ENCODE measurements around the gene RCOR1. TPM values are rescaled to one million over a fixed set of nuclear protein-coding genes. Genes with fewer than 3 reads are reported as not detected.

The RCOR1 gene
- total and polyA plus RNA-seq, 2 of the 4 experiments (the other 2 are of a cell fraction), result 9.0 to 11.2 TPM

DNA sequence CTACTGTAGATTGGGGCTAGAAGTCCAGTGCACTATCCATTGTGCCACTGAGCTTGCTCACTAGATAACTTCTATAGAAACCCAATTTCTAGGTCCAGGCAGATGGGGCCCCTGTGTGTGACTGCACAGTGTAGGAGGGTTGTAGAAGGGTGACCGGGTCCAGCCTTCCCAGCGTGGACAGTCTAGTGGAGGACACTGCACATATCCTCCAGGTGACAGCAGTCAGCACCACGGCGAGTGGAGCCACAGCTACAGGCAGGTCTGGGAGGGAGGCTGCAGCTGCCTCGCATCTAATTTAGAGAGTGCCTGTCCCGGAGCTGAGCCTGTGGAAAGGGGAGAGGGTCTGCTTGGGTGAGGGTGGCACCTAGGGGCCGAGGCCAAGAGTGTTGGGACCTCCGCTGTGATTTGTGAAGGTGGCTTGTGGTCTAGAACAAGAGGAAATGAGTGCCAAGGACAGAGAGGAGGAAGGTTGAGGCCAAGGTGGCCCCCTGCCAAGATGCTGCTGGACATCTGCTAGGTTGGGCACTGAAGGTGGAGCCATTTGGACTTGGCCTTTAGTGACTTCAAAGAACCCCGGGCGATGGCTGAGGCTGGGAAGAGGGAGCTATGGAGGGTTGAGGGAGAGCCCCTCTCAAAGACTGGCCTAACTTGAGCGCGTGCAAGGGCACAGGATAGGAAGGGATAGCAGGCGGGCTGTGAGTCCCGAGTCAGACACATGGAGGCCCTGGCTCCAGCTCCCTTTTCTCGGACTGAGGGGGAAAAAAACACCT is 138.8 kb downstream of the RCOR1 start:
- no TSS peak for BruUV-seq (replicated peaks)
- in situ Hi-C loops (cut with MboI; ENCODE audit: low sequenced_read_pairs), result no loop called here
- peaks cover 3% of the 10 kb centered on the region; the same call in 1 of the 2 replicates for H3K9me1 ChIP-seq (ENCODE audit: insufficient read depth, low read length)
- H3K18ac ChIP-seq (ENCODE audit: low read depth, low read length), result no peak overlapping the region
- CTCF ChIA-PET, result no interaction called here
- H3K23ac ChIP-seq (ENCODE audit: low read depth, low read length), result no peak overlapping the region
- no peak overlapping the region for H2BK15ac ChIP-seq (ENCODE audit: low read depth, low read length)
- POLR2A ChIA-PET (ENCODE audit: unreplicated experiment), result interaction anchor here (0.6 kb wide), 1 partner anchor 76 kb away, joined by 5 read pairs; no protein-coding TSS in a partner anchor
- no peak overlapping the region for H2AK5ac ChIP-seq (ENCODE audit: low read depth, low read length)
- no peak overlapping the region for H2BK120ac ChIP-seq (ENCODE audit: low read depth, low read length)
- H2AFZ ChIP-seq (replicated peaks; ENCODE audit: low read length, poor library complexity), result no peak overlapping the region
- no peak overlapping the region for H4K8ac ChIP-seq (ENCODE audit: low read depth in 2 of 2, low read length in 2 of 2)
- no peak overlapping the region for H2AK9ac ChIP-seq (replicated peaks; ENCODE audit: low read depth, low read length, poor library complexity)
- no peaks in the 10 kb centered on the region for H3K27me3 ChIP-seq (ENCODE audit: control insufficient read depth, insufficient read depth, low read length)
- no peaks in the 10 kb centered on the region; the same call in 1 of the 2 replicates for H4K20me1 ChIP-seq (ENCODE audit: insufficient read depth, low read length)
- no peak overlapping the region for H3K4me3 ChIP-seq (ENCODE audit: insufficient read depth, low read depth, low read length)
- no peak for ATAC-seq (ENCODE audit: low read depth)
- H3K14ac ChIP-seq (replicated peaks; ENCODE audit: low read depth, low read length), result no peak overlapping the region
- WGBS, 2 experiments (ENCODE audit: extremely low coverage in 2 of 2, insufficient read length in 1 of 2), result 91% methylated on average over 4 of the region's 15 CpGs; no CpG with 5 or more reads in 1 of the 2 experiments
- H2BK5ac ChIP-seq (ENCODE audit: low read depth, low read length, poor library complexity, severe bottlenecking), result no peak overlapping the region
- no peak overlapping the region for H3K9ac ChIP-seq (ENCODE audit: low read depth, low read length)
- intact Hi-C loops (cut with micrococcal nuclease), result no loop called here
- H3K79me1 ChIP-seq (ENCODE audit: low read depth in 1 of 2, low read length in 2 of 2), result peaks cover 0 to 4% of the 10 kb centered on the region in 2 experiments; a peak in 1 of 4 replicates
- no peaks in the 10 kb centered on the region for H3K9me3 ChIP-seq (ENCODE audit: control insufficient read depth, insufficient read depth, low read length)
- no peak overlapping the region for H3K4me2 ChIP-seq (ENCODE audit: low read depth, low read length)
- no peak for DNase-seq
- dilution Hi-C loops (cut with HindIII; ENCODE audit: low sequenced_read_pairs, unreplicated experiment), result no loop called here
- TF ChIP-seq MXI1 (IDR thresholded peaks at IDR 0.05; ENCODE audit: borderline replicate concordance, low read depth, low read length), result no peak
- TF ChIP-seq FOS (IDR thresholded peaks at IDR 0.05; ENCODE audit: low read depth, low read length), result no peak
- TF ChIP-seq NFE2L2 (IDR thresholded peaks at IDR 0.05; ENCODE audit: low read depth, low read length), result no peak
- TF ChIP-seq BHLHE40 (IDR thresholded peaks at IDR 0.05; ENCODE audit: low read depth, low read length), result no peak
- TF ChIP-seq POLR2A (IDR thresholded peaks at IDR 0.05; ENCODE audit: low read depth, low read length), result no peak
- no peak overlapping the region for H3K56ac ChIP-seq (ENCODE audit: extremely low read depth, insufficient read depth, low read length)
- H3K4me1 ChIP-seq (ENCODE audit: control insufficient read depth, insufficient read depth, low read length), result no peaks in the 10 kb centered on the region
- H4K91ac ChIP-seq (ENCODE audit: insufficient read depth, low read depth, low read length), result no peak overlapping the region
- H2BK20ac ChIP-seq (ENCODE audit: low read depth, low read length), result no peak overlapping the region
- H3K27ac ChIP-seq (ENCODE audit: insufficient read depth, low read length), result no peak overlapping the region
- no peak overlapping the region for H3K4ac ChIP-seq (ENCODE audit: low read depth, low read length)
- H3K36me3 ChIP-seq (ENCODE audit: control insufficient read depth, insufficient read depth, low read length), result peaks cover 22% of the 10 kb centered on the region
- H4K5ac ChIP-seq (ENCODE audit: low read depth, low read length), result no peak overlapping the region
